ENCODE results near the gene SLC49A4. TPM values are rescaled to one million over a fixed set of nuclear protein-coding genes. Genes with fewer than 3 reads are reported as not detected.

Gene SLC49A4
- total and polyA plus RNA-seq, 12 donors, result 2.2 to 40.8 (median 17.5) TPM

- no peak for DNase-seq
- TF ChIP-seq POLR2A (IDR thresholded peaks at IDR 0.05) (no peak), CTCF (IDR thresholded peaks at IDR 0.05) (no peak)
- Histone ChIP-seq H3K4me1 (replicated peaks in 1 of 2) (no peaks in the 10 kb centered on the region), H3K36me3 (replicated peaks in 1 of 2) (no peaks in the 10 kb centered on the region), H3K27me3 (peaks cover 19% of the 10 kb centered on the region), H3K4me3 (no peak overlapping the region), H3K27ac (no peak overlapping the region), H3K9me3 (replicated peaks in 1 of 3) (no peaks in the 10 kb centered on the region)
- intact Hi-C loops (cut with DNase I), result no loop called here
- 58 to 83% (median 75%) methylated on average over 6 to 33 of the region's 33 CpGs for WGBS, 4 donors
Measured at GRCh38 chr3:122913539-122914100, 118.8 kb downstream of the SLC49A4 start.

- intact Hi-C loops (cut with DNase I), result no loop called here
- TF ChIP-seq POLR2A (IDR thresholded peaks at IDR 0.05) (no peak), CTCF (IDR thresholded peaks at IDR 0.05) (no peak)
Measured at GRCh38 chr3:122915300-122916055, 120.6 kb downstream of the SLC49A4 start.

GRCh38 chr3:122916084-122916483, 121.2 kb downstream of the SLC49A4 start:
- no peaks in the 10 kb centered on the region for H3K36me3 ChIP-seq (replicated peaks in 1 of 2)
- DNase-seq, result no peak
- no peaks in the 10 kb centered on the region for H3K9me3 ChIP-seq (replicated peaks in 1 of 3)
- TF ChIP-seq POLR2A (IDR thresholded peaks at IDR 0.05) (no peak), CTCF (IDR thresholded peaks at IDR 0.05) (no peak)
- intact Hi-C loops (cut with DNase I), result no loop called here
- no peaks in the 10 kb centered on the region for H3K4me1 ChIP-seq (replicated peaks in 1 of 2)
- no peak overlapping the region for H3K27ac ChIP-seq
- 61 to 83% (median 80%) methylated on average over 4 of the region's 4 CpGs for WGBS, 4 donors
- H3K27me3 ChIP-seq, result peaks cover 19% of the 10 kb centered on the region
- H3K4me3 ChIP-seq, result no peak overlapping the region

More at GRCh38 chr3:122915300-122916055, 120.6 kb downstream of the SLC49A4 start:
- Histone ChIP-seq H3K36me3 (replicated peaks in 1 of 2) (no peaks in the 10 kb centered on the region), H3K4me3 (no peak overlapping the region), H3K27me3 (peaks cover 19% of the 10 kb centered on the region), H3K9me3 (replicated peaks in 1 of 3) (no peaks in the 10 kb centered on the region), H3K4me1 (replicated peaks in 1 of 2) (no peaks in the 10 kb centered on the region), H3K27ac (no peak overlapping the region)
- DNase-seq, result no peak
- 79 to 86% (median 82%) methylated on average over 11 to 17 of the region's 17 CpGs for WGBS, 4 donors

- no peak overlapping the region for H3K4me3 ChIP-seq
- peaks cover 21% of the 10 kb centered on the region for H3K27me3 ChIP-seq
- no peak for DNase-seq
- H3K36me3 ChIP-seq (replicated peaks in 1 of 2), result no peaks in the 10 kb centered on the region
- WGBS, 4 donors, result 82 to 87% (median 83%) methylated on average over 6 of the region's 6 CpGs
- H3K9me3 ChIP-seq (replicated peaks in 1 of 3), result no peaks in the 10 kb centered on the region
- TF ChIP-seq POLR2A (IDR thresholded peaks at IDR 0.05) (no peak), CTCF (IDR thresholded peaks at IDR 0.05) (no peak)
- intact Hi-C loops (cut with DNase I), result no loop called here
- H3K4me1 ChIP-seq (replicated peaks in 1 of 2), result no peaks in the 10 kb centered on the region
- H3K27ac ChIP-seq, result no peak overlapping the region
Measured at GRCh38 chr3:122916580-122916979, 121.7 kb downstream of the SLC49A4 start.

Measured in adrenal gland (tissue), 12 donors.